HepG2 (cell line): Measurements from ENCODE around the gene DCLK1. TPM values are rescaled to one million over a fixed set of nuclear protein-coding genes. Genes with fewer than 3 reads are reported as not detected.

Source experiments
- ATAC-seq: fragments of 200-7000 bp; cut with Tn5 transposase; 3 replicates; pipeline ENCODE4 v1.9.1; 2020; ENCODE audit warnings: mild to moderate bottlenecking, moderate library complexity
- BruUV-seq: library from RNA; stranded (reverse); fragments of 400-500 nt; replicated peaks from 2 replicates; lab custom pipeline; 2021; lab: Mats Ljungman, UMichigan
- CTCF ChIA-PET: fragments of 300-600 bp; formaldehyde crosslinking; extraction: SDS; loops from one replicate; lab custom pipeline; 2021; ENCODE audit warnings: low total read pairs, inconsistent platforms, low intra/inter-chr PET ratio; lab: Yijun Ruan, JAX
- POLR2A ChIA-PET: fragments of 350-600 bp; sonication (Branson Sonifier 250); formaldehyde crosslinking; loops from one replicate; lab custom pipeline; 2020; ENCODE audit warnings: antibody characterized with exemption, inconsistent platforms; lab: Yijun Ruan, JAX
- DNase-seq: peaks from one replicate; pipeline ENCODE4 v3.0.0-alpha.2; 2015; ENCODE audit warnings: low spot score
- FAIRE-seq: peaks from 3 replicates; lab custom pipeline; 2011; peaks lifted over from hg19 to GRCh38; lab: Jason Lieb, UNC
- H2AFZ ChIP-seq: one replicate; pipeline ENCODE4 v1.6.1; 2011; ENCODE audit warnings: low read length, inconsistent platforms
- H3K27ac ChIP-seq: fragments of 300-600 bp; 3 replicates; pipeline ENCODE4 v1.8.0; 2011; ENCODE audit warnings: mixed run types, mild to moderate bottlenecking, mixed read lengths, low read length, inconsistent platforms; ENCODE audit not compliant: insufficient read depth; ENCODE audit errors: extremely low read length
- H3K27me3 ChIP-seq, 2 experiments: fragments of 200-600 bp in 1 of 2; 2 replicates in 1 of 2; 3 replicates in 1 of 2; pipeline versions ENCODE4 v1.6.0 to v1.8.0; 2011; ENCODE audit warnings: low read length in 2 of 2, mild to moderate bottlenecking in 2 of 2, moderate library complexity in 2 of 2, inconsistent platforms in 1 of 2; ENCODE audit not compliant: insufficient read depth in 2 of 2, control insufficient read depth in 1 of 2
- H3K36me3 ChIP-seq, 2 experiments: fragments of 200-600 bp in 1 of 2; replicated peaks in 1 of 2; 2 replicates in 1 of 2; 3 replicates in 1 of 2; pipeline versions ENCODE4 v1.5.1 to v1.8.0; 2011; ENCODE audit warnings: low read length in 2 of 2, inconsistent platforms in 1 of 2; ENCODE audit not compliant: insufficient read depth in 2 of 2, control insufficient read depth in 1 of 2
- H3K4me1 ChIP-seq: 2 replicates; pipeline ENCODE4 v1.5.1; 2012; ENCODE audit warnings: low read length, inconsistent platforms; ENCODE audit not compliant: insufficient read depth
- H3K4me2 ChIP-seq: 2 replicates; pipeline ENCODE4 v1.6.0; 2011; ENCODE audit warnings: low read depth, low read length, inconsistent platforms
- H3K4me3 ChIP-seq, 3 experiments: fragments of 200-600 bp in 1 of 3; sonication (generic), shearing (Covaris generic) in 1 of 3; replicated peaks in 1 of 3; 2 replicates each; pipeline ENCODE4 v1.5.1; 2011 to 2016; ENCODE audit warnings: low read length in 3 of 3, inconsistent platforms in 2 of 3, low read depth in 2 of 3, mild to moderate bottlenecking in 2 of 3, control low read depth in 1 of 3, mixed read lengths in 1 of 3; ENCODE audit not compliant: insufficient read depth in 1 of 3
- H3K79me2 ChIP-seq: one replicate; pipeline ENCODE4 v1.6.1; 2011; ENCODE audit warnings: low read length, inconsistent platforms; ENCODE audit not compliant: insufficient read depth
- H3K9ac ChIP-seq: 2 replicates; pipeline ENCODE4 v1.6.0; 2011; ENCODE audit warnings: mild to moderate bottlenecking, low read depth, low read length, inconsistent platforms; ENCODE audit not compliant: insufficient read depth
- H3K9me3 ChIP-seq: 2 replicates; pipeline ENCODE4 v1.5.1; 2012; ENCODE audit warnings: mild to moderate bottlenecking, low read length
- H4K20me1 ChIP-seq: 2 replicates; pipeline ENCODE4 v1.6.0; 2011; ENCODE audit warnings: inconsistent platforms, mild to moderate bottlenecking, low read length, moderate library complexity; ENCODE audit not compliant: insufficient read depth
- CBX1 ChIP-seq: IDR thresholded peaks from one replicate; pipeline ENCODE4 v1.6.1; 2016; ENCODE audit warnings: antibody characterized with exemption, low read depth
- HMG20A ChIP-seq: IDR thresholded peaks from 2 replicates; pipeline ENCODE4 v1.6.1; 2016; ENCODE audit warnings: borderline replicate concordance
- NCOA5 ChIP-seq: sonication (generic); formaldehyde crosslinking; IDR thresholded peaks from 2 replicates; pipeline ENCODE4 v1.4.0; 2020; ENCODE audit warnings: missing genetic modification reagents
- RAD21 ChIP-seq: fragments of 450-650 bp; formaldehyde crosslinking; IDR thresholded peaks from 2 replicates; pipeline ENCODE4 v1.5.0; 2020; ENCODE audit warnings: mild to moderate bottlenecking
- ZFP82 ChIP-seq: sonication (generic); formaldehyde crosslinking; IDR thresholded peaks from 2 replicates; pipeline ENCODE4 v1.5.1; 2020; ENCODE audit warnings: mild to moderate bottlenecking, missing genetic modification reagents, borderline replicate concordance
- ZNF451 ChIP-seq: sonication (generic); formaldehyde crosslinking; IDR thresholded peaks from 2 replicates; pipeline ENCODE4 v1.5.0; 2020; ENCODE audit warnings: mild to moderate bottlenecking, missing genetic modification reagents
- ZNF547 ChIP-seq: sonication (generic); formaldehyde crosslinking; IDR thresholded peaks from 2 replicates; pipeline ENCODE4 v1.5.1; 2020; ENCODE audit warnings: mild to moderate bottlenecking, missing genetic modification reagents
- WGBS: methylation state at CpG from one replicate; pipeline ENCODE4 v1.1.6; 2017; ENCODE audit warnings: low lambda C conversion rate; 5-methylcytosine and 5-hydroxymethylcytosine counted together
- in situ Hi-C: cut with HindIII; loops from 2 replicates; pipeline ENCODE4 v1.10.0; 2017; ENCODE audit warnings: low pct_unique_long_range_greater_than_20kb; ENCODE audit not compliant: extremely low pct_ligation_motif_present
- intact Hi-C: fragments of 100-400 bp; cut with micrococcal nuclease; formaldehyde crosslinking; loops from one replicate; pipeline ENCODE4 v1.10.0; 2022; ENCODE audit not compliant: unreplicated experiment
- polyA plus RNA-seq, 8 experiments: library from polyadenylated mRNA; depleted of rRNA in 3 of 8; stranded (reverse) in 7 of 8; unstranded in 1 of 8; fragments of >200 nt; fragmentation: Illumina TruSeq in 4 of 8; extraction: Trizol in 4 of 8; gene quantifications; 2 replicates each; pipeline versions ENCODE4 v1.2.1 to v1.2.3, GENCODE V29; 2011 to 2016; ENCODE audit warnings: low read depth in 4 of 8, missing spikeins in 1 of 8, mixed read lengths in 1 of 8; ENCODE audit not compliant: insufficient read depth in 1 of 8
- total RNA-seq, 5 experiments: library from RNA; depleted of rRNA; stranded (reverse); fragments of >200 nt; fragmentation: Illumina TruSeq; extraction: Trizol; gene quantifications; 2 replicates each; pipeline ENCODE4 v1.2.3, GENCODE V29; 2016; ENCODE audit warnings: low read depth in 1 of 5
- TF ChIP-seq, protein P1 (sequence below): fragments of 450-650 bp; IDR thresholded peaks from 2 replicates; pipeline ENCODE4 v1.6.1; 2017; ENCODE audit warnings: mild to moderate bottlenecking
- TF ChIP-seq, protein P2 (sequence below): sonication (generic); formaldehyde crosslinking; IDR thresholded peaks from 2 replicates; pipeline ENCODE4 v1.5.1; 2020; ENCODE audit warnings: mild to moderate bottlenecking, moderate library complexity, missing genetic modification reagents
- TF ChIP-seq, protein P3 (sequence below), 2 experiments: sonication (generic) in 1 of 2; formaldehyde crosslinking in 1 of 2; IDR thresholded peaks; 2 replicates each; pipeline versions ENCODE4 v1.4.0 to v1.6.1; 2016 to 2020; ENCODE audit warnings: borderline replicate concordance in 1 of 2, low read depth in 1 of 2, mild to moderate bottlenecking in 1 of 2, missing genetic modification reagents in 1 of 2
- TF ChIP-seq, protein P4 (sequence below): sonication (generic); formaldehyde crosslinking; IDR thresholded peaks from 2 replicates; pipeline ENCODE4 v1.5.0; 2020; ENCODE audit warnings: mild to moderate bottlenecking, missing genetic modification reagents
- TF ChIP-seq, protein P5 (sequence below): sonication (generic); formaldehyde crosslinking; IDR thresholded peaks from 2 replicates; pipeline ENCODE4 v1.5.1; 2020; ENCODE audit warnings: missing genetic modification reagents, mild to moderate bottlenecking, borderline replicate concordance

The DCLK1 gene
- total and polyA plus RNA-seq, 2 of the 13 experiments (the other 11 are each of a cell fraction or from before 2014, with no cell fraction given), result not detected

DNA sequence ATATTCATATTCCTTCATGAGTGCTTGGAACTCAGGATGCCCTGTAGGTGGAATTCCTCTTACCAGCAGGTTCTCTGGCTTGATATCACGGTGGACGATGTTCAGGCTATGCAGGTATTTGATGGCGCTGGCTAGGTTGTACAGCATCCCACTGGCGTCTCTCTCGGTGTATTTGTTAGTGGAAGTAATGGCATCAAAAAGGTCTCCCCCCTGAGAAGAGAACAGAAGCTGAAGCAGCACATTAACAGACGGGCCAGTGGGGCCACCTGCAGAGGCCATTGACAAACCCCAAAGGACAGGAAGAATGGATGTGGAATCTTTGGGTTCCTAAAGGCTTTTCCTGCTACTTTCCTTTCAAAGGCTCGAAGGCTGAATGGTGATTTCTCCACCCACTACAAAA, 308.5 kb downstream of the DCLK1 start:
- in situ Hi-C loops (no loop called here), intact Hi-C loops (no loop called here)
- Histone ChIP-seq H3K36me3 (no peaks in the 10 kb centered on the region), H3K27ac (no peak overlapping the region), H3K27me3 (0 out of 5 replicates have a peak, but pooled peaks cover 0 to 4% of the 10 kb centered on the region in 2 experiments), H3K4me1 (no peaks in the 10 kb centered on the region), H3K9ac (no peak overlapping the region), H3K9me3 (no peaks in the 10 kb centered on the region), H3K79me2 (no peaks in the 10 kb centered on the region), H3K4me3 (no peak overlapping the region), H2AFZ (no peak overlapping the region), H4K20me1 (no peaks in the 10 kb centered on the region), H3K4me2 (no peak overlapping the region)
- FAIRE-seq (no peak), ATAC-seq (no peak), DNase-seq (no peak)
- no TSS peak for BruUV-seq
- ChIA-PET POLR2A (no interaction called here), CTCF (no interaction called here)
- WGBS, result 0% methylated on average over 7 of the region's 7 CpGs
- TF ChIP-seq CBX1, result no peak
- TF ChIP-seq ZNF451 (CRISPR knock-in tag), result no peak
- TF ChIP-seq HMG20A, result no peak
- no peak for TF ChIP-seq ZNF547 (CRISPR knock-in tag)
- TF ChIP-seq ZFP82, result no peak
- TF ChIP-seq, protein P1, sequence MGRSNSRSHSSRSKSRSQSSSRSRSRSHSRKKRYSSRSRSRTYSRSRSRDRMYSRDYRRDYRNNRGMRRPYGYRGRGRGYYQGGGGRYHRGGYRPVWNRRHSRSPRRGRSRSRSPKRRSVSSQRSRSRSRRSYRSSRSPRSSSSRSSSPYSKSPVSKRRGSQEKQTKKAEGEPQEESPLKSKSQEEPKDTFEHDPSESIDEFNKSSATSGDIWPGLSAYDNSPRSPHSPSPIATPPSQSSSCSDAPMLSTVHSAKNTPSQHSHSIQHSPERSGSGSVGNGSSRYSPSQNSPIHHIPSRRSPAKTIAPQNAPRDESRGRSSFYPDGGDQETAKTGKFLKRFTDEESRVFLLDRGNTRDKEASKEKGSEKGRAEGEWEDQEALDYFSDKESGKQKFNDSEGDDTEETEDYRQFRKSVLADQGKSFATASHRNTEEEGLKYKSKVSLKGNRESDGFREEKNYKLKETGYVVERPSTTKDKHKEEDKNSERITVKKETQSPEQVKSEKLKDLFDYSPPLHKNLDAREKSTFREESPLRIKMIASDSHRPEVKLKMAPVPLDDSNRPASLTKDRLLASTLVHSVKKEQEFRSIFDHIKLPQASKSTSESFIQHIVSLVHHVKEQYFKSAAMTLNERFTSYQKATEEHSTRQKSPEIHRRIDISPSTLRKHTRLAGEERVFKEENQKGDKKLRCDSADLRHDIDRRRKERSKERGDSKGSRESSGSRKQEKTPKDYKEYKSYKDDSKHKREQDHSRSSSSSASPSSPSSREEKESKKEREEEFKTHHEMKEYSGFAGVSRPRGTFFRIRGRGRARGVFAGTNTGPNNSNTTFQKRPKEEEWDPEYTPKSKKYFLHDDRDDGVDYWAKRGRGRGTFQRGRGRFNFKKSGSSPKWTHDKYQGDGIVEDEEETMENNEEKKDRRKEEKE, result no peak
- no peak for TF ChIP-seq RAD21 (CRISPR knock-in tag)
- TF ChIP-seq, protein P2, sequence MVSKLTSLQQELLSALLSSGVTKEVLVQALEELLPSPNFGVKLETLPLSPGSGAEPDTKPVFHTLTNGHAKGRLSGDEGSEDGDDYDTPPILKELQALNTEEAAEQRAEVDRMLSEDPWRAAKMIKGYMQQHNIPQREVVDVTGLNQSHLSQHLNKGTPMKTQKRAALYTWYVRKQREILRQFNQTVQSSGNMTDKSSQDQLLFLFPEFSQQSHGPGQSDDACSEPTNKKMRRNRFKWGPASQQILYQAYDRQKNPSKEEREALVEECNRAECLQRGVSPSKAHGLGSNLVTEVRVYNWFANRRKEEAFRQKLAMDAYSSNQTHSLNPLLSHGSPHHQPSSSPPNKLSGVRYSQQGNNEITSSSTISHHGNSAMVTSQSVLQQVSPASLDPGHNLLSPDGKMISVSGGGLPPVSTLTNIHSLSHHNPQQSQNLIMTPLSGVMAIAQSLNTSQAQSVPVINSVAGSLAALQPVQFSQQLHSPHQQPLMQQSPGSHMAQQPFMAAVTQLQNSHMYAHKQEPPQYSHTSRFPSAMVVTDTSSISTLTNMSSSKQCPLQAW, result no peak
- TF ChIP-seq, protein P3, sequence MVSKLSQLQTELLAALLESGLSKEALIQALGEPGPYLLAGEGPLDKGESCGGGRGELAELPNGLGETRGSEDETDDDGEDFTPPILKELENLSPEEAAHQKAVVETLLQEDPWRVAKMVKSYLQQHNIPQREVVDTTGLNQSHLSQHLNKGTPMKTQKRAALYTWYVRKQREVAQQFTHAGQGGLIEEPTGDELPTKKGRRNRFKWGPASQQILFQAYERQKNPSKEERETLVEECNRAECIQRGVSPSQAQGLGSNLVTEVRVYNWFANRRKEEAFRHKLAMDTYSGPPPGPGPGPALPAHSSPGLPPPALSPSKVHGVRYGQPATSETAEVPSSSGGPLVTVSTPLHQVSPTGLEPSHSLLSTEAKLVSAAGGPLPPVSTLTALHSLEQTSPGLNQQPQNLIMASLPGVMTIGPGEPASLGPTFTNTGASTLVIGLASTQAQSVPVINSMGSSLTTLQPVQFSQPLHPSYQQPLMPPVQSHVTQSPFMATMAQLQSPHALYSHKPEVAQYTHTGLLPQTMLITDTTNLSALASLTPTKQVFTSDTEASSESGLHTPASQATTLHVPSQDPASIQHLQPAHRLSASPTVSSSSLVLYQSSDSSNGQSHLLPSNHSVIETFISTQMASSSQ (IDR thresholded peaks at IDR 0.05; ENCODE audit: low read depth), result no peak
- TF ChIP-seq, protein P3 (CRISPR knock-in tag; IDR thresholded peaks at IDR 0.05; ENCODE audit: borderline replicate concordance), result no peak
- TF ChIP-seq, protein P4, sequence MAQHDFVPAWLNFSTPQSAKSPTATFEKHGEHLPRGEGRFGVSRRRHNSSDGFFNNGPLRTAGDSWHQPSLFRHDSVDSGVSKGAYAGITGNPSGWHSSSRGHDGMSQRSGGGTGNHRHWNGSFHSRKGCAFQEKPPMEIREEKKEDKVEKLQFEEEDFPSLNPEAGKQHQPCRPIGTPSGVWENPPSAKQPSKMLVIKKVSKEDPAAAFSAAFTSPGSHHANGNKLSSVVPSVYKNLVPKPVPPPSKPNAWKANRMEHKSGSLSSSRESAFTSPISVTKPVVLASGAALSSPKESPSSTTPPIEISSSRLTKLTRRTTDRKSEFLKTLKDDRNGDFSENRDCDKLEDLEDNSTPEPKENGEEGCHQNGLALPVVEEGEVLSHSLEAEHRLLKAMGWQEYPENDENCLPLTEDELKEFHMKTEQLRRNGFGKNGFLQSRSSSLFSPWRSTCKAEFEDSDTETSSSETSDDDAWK (CRISPR knock-in tag), result no peak
- TF ChIP-seq NCOA5 (CRISPR knock-in tag), result no peak
- TF ChIP-seq, protein P5, sequence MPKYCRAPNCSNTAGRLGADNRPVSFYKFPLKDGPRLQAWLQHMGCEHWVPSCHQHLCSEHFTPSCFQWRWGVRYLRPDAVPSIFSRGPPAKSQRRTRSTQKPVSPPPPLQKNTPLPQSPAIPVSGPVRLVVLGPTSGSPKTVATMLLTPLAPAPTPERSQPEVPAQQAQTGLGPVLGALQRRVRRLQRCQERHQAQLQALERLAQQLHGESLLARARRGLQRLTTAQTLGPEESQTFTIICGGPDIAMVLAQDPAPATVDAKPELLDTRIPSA (CRISPR knock-in tag), result no peak
